T-helper 1 cell treated with Interleukin-12 subunit alpha and Interleukin-12 subunit beta and Interleukin-4 antibody, amounts not matched to agents 30 μg/mL and 1 μg/mL, for 36 hours (primary cell): ENCODE data around the gene PPP1R9A.

Experiments
- H3K27ac Mint-ChIP-seq: one replicate; pipeline ENCODE4 v1.8.0; 2021; ENCODE audit warnings: mild to moderate bottlenecking, mixed read lengths
- H3K27me3 Mint-ChIP-seq: one replicate; pipeline ENCODE4 v1.8.0; 2021; ENCODE audit warnings: low read depth, mixed read lengths
- H3K36me3 Mint-ChIP-seq: one replicate; pipeline ENCODE4 v1.8.0; 2021; ENCODE audit warnings: low read depth, mixed read lengths
- H3K4me1 Mint-ChIP-seq: one replicate; pipeline ENCODE4 v1.8.0; 2021; ENCODE audit warnings: low read depth, mixed read lengths
- H3K4me3 Mint-ChIP-seq: one replicate; pipeline ENCODE4 v1.8.0; 2021; ENCODE audit warnings: mild to moderate bottlenecking, moderate library complexity, mixed read lengths
- H3K9me3 Mint-ChIP-seq: one replicate; pipeline ENCODE4 v1.8.0; 2021; ENCODE audit warnings: mixed read lengths

The PPP1R9A gene

DNA sequence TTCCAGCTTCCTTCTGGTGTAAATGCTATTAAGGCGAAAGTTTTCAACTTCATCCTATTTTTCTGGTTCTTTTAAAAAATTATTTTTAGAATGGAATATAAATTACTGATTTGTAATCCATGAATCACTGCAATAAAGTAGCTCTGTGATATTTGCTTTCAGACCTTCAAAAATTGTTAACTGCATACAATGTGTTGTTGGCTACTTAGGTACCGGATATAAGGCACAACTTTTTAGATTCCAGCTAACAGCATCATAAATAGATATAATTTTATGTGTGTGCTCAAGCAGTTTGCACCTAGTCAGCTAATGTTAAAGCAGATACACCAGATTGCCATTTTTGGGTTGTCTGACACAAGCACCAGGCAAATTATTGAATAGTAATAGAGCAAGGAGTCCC, 358.2 kb downstream of the PPP1R9A start:
- H3K27ac Mint-ChIP-seq: no peak overlapping the region
- H3K27me3 Mint-ChIP-seq: no peaks in the 10 kb centered on the region
- H3K4me1 Mint-ChIP-seq: no peaks in the 10 kb centered on the region
- no peaks in the 10 kb centered on the region for H3K36me3 Mint-ChIP-seq
- no peak overlapping the region for H3K4me3 Mint-ChIP-seq
- no peaks in the 10 kb centered on the region for H3K9me3 Mint-ChIP-seq

DNA sequence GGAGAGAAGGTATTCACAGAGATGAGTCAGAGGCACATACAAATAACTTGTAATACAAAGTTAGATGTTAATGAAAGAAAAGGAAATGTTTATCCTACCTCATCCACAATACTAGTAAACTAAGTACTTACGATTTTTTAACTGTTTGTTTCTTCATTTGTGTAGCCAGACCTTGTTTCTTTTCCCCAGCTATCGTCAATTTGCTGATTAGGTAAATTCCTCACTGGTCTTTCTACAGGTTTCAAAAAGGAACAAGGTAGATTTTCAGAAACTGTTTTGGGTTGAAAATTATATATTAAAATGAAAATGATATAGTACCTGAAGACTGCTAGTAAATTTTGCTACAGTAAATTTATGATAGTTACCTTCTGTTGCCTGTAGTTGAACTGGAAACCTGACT, 360.4 kb downstream of the PPP1R9A start:
- Mint-ChIP-seq H3K27me3 (no peaks in the 10 kb centered on the region), H3K27ac (no peak overlapping the region), H3K9me3 (no peaks in the 10 kb centered on the region), H3K4me1 (no peaks in the 10 kb centered on the region), H3K4me3 (no peak overlapping the region), H3K36me3 (no peaks in the 10 kb centered on the region)

DNA sequence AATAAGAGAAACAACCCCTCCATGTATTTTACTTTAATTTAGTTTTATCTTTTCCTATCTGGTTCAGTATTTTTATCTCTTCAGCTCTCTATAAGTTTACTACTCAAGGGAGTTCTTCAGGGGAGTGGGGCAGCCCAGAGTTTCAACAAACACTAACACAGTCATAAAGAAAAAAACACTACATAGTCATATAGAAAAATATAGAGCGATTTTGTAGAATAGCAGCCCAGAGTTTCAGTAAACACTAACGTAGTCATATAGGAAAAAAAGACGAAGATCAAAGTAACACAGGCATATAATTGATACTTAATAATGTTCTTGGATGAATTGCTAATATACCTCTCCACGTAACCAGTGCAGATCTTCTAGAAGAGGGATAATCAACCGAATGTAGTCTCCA, 362.2 kb downstream of the PPP1R9A start:
- Mint-ChIP-seq H3K4me1 (no peaks in the 10 kb centered on the region), H3K27ac (no peak overlapping the region), H3K27me3 (no peaks in the 10 kb centered on the region), H3K4me3 (no peak overlapping the region), H3K36me3 (no peaks in the 10 kb centered on the region), H3K9me3 (no peaks in the 10 kb centered on the region)

DNA sequence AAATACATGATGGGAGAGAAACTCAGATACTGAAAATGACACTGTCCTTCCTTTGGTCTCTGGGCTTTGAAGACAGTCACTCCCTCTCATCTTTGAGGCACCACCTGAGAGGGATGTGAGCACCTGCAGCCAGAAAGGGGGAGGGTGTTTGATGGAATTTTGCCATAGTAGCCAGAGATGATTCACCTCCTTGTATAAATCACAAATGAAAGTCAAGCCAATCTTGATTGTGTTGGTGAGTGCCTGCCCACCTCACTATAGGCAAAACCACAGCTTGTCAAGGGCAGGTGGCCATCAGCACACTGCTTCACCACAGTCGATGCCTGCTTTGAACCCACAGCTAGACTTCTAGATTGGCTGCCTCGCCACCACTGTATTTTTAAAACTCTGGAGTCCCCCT, 368.7 kb downstream of the PPP1R9A start:
- Mint-ChIP-seq H3K36me3 (no peaks in the 10 kb centered on the region), H3K9me3 (no peaks in the 10 kb centered on the region), H3K27ac (no peak overlapping the region), H3K27me3 (peaks cover 4% of the 10 kb centered on the region), H3K4me1 (no peaks in the 10 kb centered on the region), H3K4me3 (no peak overlapping the region)

DNA sequence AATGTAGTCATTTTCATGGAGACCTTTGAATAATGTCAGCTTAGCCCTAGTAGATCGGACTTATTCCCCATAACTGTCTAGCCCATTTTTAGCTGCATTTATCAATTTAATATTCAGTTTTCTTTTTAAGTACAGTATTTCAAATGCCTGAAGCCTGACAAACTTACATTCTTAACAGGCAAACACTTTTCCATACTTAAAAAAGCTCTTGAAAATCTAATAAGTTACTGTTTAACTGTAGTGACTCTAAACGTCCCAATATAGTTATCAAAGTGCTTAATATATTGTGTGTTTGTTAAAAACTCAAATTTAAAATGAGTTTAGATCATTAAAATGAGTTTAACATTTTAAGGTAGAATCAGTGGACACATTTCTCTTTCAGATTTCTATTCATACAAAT, 372.0 kb downstream of the PPP1R9A start:
- Mint-ChIP-seq H3K36me3 (no peaks in the 10 kb centered on the region), H3K27me3 (peaks cover 4% of the 10 kb centered on the region), H3K27ac (no peak overlapping the region), H3K4me1 (no peaks in the 10 kb centered on the region), H3K4me3 (no peak overlapping the region), H3K9me3 (no peaks in the 10 kb centered on the region)

DNA sequence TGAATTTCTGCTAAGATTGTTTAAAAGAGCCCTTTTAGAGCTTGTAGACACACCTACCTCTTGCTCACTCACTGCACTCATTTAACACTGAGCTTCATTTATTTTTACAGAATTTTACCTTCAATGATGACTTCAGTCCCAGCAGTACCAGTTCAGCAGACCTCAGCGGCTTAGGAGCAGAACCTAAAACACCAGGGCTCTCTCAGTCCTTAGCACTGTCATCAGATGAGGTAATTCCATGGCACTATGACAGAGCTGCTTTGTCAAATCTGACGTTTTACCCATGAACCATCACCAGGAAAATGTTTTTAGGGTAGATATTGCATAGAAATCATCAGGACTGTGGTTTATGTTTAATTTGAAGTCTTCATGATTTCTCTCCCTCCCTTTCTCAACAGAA, 378.7 kb downstream of the PPP1R9A start:
- Mint-ChIP-seq H3K4me3 (no peak overlapping the region), H3K27ac (no peak overlapping the region), H3K36me3 (no peaks in the 10 kb centered on the region), H3K9me3 (no peaks in the 10 kb centered on the region), H3K4me1 (no peaks in the 10 kb centered on the region), H3K27me3 (no peaks in the 10 kb centered on the region)

DNA sequence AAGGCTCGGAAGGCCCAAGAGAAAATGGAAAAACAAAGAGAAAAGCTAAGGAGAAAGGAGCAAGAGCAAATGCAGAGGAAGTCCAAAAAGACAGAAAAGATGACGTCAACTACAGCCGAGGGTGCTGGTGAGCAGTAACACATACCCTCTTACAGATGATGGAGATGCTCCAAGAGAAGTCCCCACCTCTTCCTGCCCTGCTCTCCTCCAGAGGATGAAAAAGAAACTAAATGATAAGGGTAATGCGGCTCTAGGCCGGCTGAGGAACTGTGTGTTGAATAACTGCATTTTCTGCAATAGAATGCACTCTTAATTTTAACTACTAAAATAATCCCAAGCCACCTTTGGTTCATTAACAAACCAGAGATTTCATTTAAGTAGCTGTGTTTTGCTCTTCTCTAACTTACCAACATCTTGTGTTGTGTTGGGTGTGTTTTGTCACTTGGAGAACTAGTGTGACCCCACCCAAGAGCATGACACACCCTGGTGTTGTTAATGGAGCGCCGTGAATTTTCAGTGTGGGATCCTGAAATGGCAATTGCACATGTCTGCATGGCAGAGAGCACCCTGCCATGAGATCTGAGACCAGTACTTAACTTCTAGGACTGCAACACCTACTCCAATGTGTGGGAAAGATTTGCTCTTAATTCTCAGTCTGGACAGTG, 382.9 kb downstream of the PPP1R9A start:
- Mint-ChIP-seq H3K4me1 (no peaks in the 10 kb centered on the region), H3K4me3 (no peak overlapping the region), H3K27me3 (no peaks in the 10 kb centered on the region), H3K27ac (no peak overlapping the region), H3K36me3 (no peaks in the 10 kb centered on the region), H3K9me3 (no peaks in the 10 kb centered on the region)

DNA sequence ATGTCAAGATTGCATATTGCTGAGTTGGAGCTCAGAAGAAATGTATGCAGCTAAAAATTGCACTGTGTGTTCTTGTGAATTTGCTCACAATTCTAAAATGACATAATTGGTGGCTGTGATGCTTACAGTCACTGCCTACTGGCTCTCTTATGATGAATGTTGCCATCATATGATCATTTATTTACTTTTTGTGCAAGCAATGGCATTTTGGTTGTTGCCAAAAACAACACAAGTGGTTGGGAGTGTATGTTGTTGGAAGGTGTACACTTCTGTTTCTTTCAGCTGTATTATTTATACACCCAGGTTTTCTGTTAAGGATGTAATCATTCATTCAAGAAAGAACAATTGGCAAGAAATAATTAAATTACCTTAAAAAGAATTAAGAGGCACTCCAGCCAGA, 388.0 kb downstream of the PPP1R9A start:
- no peak overlapping the region for H3K4me3 Mint-ChIP-seq

DNA sequence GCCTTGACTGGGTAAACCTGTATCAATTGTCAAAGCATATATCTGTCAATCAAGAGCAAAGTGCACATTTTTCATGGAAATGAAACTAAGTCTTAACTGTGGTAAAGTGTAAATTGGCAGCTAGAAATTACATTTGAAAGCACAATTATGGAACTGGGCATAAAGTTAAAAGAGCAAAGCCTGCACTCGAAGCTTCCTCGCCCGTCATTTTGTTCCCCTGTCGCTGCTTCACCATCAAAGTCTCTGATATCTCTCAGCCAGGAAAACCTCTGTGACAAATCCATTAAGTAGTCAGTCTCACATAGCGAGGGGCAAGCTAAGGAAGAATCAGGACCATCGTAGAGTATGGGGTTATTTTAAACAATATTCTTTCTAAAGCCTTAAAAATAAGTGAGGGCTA, 389.1 kb downstream of the PPP1R9A start:
- H3K27ac Mint-ChIP-seq: no peak overlapping the region
- no peaks in the 10 kb centered on the region for H3K36me3 Mint-ChIP-seq
- no peaks in the 10 kb centered on the region for H3K4me1 Mint-ChIP-seq
- no peaks in the 10 kb centered on the region for H3K9me3 Mint-ChIP-seq
- H3K27me3 Mint-ChIP-seq: peaks cover 4% of the 10 kb centered on the region
- H3K4me3 Mint-ChIP-seq: no peak overlapping the region

More for the DNA sequence above, 388.0 kb downstream of the PPP1R9A start:
- H3K9me3 Mint-ChIP-seq: no peaks in the 10 kb centered on the region
- no peaks in the 10 kb centered on the region for H3K36me3 Mint-ChIP-seq
- peaks cover 4% of the 10 kb centered on the region for H3K27me3 Mint-ChIP-seq
- no peak overlapping the region for H3K27ac Mint-ChIP-seq
- no peaks in the 10 kb centered on the region for H3K4me1 Mint-ChIP-seq

DNA sequence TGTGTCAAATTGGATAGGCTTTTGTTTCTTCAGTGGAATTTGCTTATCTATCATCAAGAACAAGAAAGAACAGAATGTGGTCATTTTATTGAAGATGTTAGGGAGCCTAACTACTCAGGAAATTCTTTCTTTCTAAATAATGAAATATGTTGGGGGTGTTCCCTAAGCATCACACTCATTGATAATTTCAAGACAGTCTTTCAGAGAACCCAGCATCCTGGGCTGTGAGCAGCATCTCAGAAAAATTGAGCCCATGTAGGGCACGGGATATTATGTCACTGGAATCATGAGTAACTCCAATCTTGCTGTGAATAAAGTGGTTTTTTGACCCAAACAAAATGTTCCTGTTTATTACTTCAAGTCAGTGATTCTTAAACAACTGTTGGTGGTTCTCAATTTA, 389.6 kb downstream of the PPP1R9A start:
- H3K4me3 Mint-ChIP-seq: no peak overlapping the region
- H3K27me3 Mint-ChIP-seq: peaks cover 4% of the 10 kb centered on the region
- H3K9me3 Mint-ChIP-seq: no peaks in the 10 kb centered on the region
- no peak overlapping the region for H3K27ac Mint-ChIP-seq
- no peaks in the 10 kb centered on the region for H3K36me3 Mint-ChIP-seq
- H3K4me1 Mint-ChIP-seq: no peaks in the 10 kb centered on the region

DNA sequence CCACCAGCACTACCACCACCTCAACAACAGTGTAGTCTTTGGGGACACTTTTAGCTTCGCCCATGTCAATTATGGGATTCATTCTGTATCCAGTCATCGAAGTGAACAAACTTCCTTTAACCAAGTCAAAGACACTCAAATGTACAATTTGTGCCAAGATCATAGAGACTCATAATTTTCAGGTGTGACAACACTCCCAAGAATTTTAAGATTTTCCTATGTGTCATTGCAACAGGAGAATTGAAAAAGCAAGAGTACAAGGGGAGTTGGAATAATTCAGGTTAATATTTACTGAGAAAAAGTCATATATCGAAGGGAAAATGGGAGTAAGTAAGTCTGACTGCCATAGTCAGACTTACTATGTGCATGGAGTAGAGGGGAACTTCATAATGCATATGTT, 390.7 kb downstream of the PPP1R9A start:
- Mint-ChIP-seq H3K9me3 (no peaks in the 10 kb centered on the region), H3K27me3 (peaks cover 4% of the 10 kb centered on the region), H3K4me3 (no peak overlapping the region), H3K4me1 (no peaks in the 10 kb centered on the region), H3K27ac (no peak overlapping the region), H3K36me3 (no peaks in the 10 kb centered on the region)

DNA sequence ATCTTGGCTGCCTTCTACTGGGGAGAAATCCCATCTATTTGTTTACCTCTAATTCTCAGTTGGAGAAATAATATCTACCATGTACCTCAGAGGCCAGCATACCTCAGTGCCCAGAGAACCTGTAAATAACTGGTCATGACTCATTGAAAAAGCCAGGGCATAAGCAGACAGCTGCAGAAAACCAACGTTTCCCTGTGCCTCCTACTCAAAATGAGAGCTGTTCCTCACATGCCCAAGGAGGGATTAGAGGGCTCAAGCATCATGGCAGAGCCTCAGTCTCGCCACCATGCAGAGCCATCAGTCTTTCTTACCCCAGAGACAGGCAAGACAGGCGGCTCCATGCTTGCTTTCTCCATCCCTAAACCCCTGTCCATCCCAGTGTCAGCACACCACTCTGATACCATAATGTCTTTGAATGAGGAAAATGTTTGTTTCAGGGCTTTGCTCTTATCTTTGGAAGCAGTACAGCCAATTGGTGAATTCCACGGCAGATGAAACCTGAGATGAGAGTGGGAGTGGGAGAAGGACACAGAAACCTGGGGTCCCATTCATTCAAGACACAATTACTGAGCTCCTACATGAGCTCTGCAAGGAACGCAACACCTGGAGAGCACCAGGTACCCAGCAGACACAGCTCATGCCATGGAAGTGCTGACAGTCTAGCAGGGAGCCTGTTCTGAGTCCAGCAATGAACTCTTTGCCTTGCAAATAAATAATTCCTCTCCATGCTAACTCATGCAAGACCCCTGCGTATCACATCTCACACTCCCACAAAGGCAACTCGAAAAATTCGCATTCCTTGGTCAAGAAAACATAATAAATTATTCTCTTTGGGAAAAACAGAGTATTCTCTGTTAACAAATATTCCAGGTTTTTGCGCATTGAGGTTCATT, 395.9 kb downstream of the PPP1R9A start:
- Mint-ChIP-seq H3K27me3 (peaks cover 3% of the 10 kb centered on the region), H3K27ac (no peak overlapping the region), H3K4me1 (no peaks in the 10 kb centered on the region), H3K36me3 (no peaks in the 10 kb centered on the region), H3K4me3 (no peak overlapping the region), H3K9me3 (no peaks in the 10 kb centered on the region)

DNA sequence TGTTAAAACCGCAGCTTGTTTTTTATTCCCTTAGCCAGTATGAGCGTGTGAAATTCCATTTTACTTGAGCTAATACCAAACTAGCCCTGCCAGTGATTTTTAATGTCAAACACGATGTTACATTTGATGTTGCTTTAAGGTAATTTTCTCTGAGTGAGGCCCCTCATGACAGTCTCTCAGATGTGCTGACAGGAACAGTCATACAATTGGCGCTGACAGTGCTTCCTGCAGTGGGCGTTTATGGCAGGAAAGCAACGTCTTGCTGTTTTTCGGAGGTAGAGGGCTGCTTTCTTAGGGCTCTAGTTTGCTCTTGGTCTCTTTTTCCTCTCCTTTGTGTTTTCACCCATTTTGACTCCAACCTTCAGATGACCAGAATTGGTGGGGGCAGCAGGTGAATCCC, 397.6 kb downstream of the PPP1R9A start:
- Mint-ChIP-seq H3K36me3 (no peaks in the 10 kb centered on the region), H3K9me3 (no peaks in the 10 kb centered on the region), H3K27me3 (peaks cover 7% of the 10 kb centered on the region), H3K4me1 (no peaks in the 10 kb centered on the region), H3K27ac (no peak overlapping the region), H3K4me3 (no peak overlapping the region)

DNA sequence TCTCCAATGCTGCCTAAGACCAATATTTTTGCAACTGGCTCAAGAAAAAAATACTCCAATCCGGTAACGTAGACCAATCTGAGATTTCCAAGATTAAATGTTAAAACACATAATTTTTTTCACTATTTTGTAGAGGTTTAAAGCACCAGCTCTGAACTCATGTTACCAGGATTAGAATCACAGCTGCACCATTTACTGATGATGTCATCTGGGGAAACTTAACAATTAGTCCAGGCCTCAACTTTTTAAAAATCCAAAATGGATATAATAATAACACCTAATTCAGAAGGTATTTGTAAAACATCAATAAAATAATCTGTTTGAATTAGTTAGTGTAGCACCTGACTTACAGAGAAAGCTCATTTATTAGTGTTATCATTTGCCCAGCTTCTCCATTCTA, 402.6 kb downstream of the PPP1R9A start:
- Mint-ChIP-seq H3K9me3 (no peaks in the 10 kb centered on the region), H3K36me3 (no peaks in the 10 kb centered on the region), H3K27ac (no peak overlapping the region), H3K4me3 (no peak overlapping the region), H3K27me3 (peaks cover 13% of the 10 kb centered on the region), H3K4me1 (no peaks in the 10 kb centered on the region)

DNA sequence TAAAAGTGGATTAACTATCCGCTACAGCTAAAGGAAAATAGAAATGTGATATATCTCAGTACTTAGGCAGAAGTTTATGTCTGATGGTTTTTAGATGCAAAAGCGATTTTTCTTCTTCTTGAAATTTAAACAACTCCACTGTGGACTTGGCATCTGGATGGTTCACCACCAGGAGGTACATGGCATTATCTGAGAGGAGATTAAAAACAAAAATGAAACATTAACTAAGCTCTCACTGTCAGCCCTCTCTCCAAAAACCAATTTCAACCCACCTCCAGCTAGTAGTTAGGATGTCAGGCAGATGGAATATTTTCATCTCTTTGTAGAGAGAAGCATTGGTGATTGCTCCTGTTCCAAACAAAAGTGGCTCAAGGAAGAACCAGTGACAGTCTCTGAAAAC, 404.0 kb downstream of the PPP1R9A start:
- peaks cover 10% of the 10 kb centered on the region for H3K27me3 Mint-ChIP-seq
- no peaks in the 10 kb centered on the region for H3K4me1 Mint-ChIP-seq
- no peaks in the 10 kb centered on the region for H3K9me3 Mint-ChIP-seq
- H3K36me3 Mint-ChIP-seq: no peaks in the 10 kb centered on the region
- H3K4me3 Mint-ChIP-seq: no peak overlapping the region
- no peak overlapping the region for H3K27ac Mint-ChIP-seq
